Upper lobe of right lung (tissue), 1 donor: ENCODE results near the gene ZNF688. TPM values are rescaled to one million over a fixed set of nuclear protein-coding genes. Genes with fewer than 3 reads are reported as not detected.

Source experiments
- ATAC-seq: fragments of 200-7000 bp; cut with Tn5 transposase; one replicate; pipeline ENCODE4 v1.9.1; 2020; ENCODE audit warnings: mild to moderate bottlenecking, moderate library complexity
- DNase-seq: peaks from one replicate; pipeline ENCODE4 v3.0.0-alpha.2; 2020
- H3K27ac ChIP-seq: fragments of 200-600 bp; one replicate; pipeline ENCODE4 v1.8.0; 2022
- H3K27me3 ChIP-seq: fragments of 200-600 bp; one replicate; pipeline ENCODE4 v1.8.0; 2022; ENCODE audit warnings: mild to moderate bottlenecking
- H3K36me3 ChIP-seq: fragments of 200-600 bp; one replicate; pipeline ENCODE4 v1.8.0; 2022
- H3K4me1 ChIP-seq: fragments of 200-600 bp; one replicate; pipeline ENCODE4 v1.8.0; 2022
- H3K4me3 ChIP-seq: fragments of 200-600 bp; one replicate; pipeline ENCODE4 v1.8.0; 2022; ENCODE audit warnings: mild to moderate bottlenecking
- H3K9me3 ChIP-seq: fragments of 200-600 bp; one replicate; pipeline ENCODE4 v1.8.0; 2022
- intact Hi-C: fragments of 100-400 bp; cut with DNase I; formaldehyde crosslinking; loops from one replicate; pipeline ENCODE4 v1.11.0; 2022
- total RNA-seq: library from RNA; stranded (reverse); fragmentation: NEBNext Ultra II Directional; extraction: Animal tissue kit (Norgen Biotek cat#: 25700); gene quantifications from one replicate; pipeline ENCODE4 v1.2.1, GENCODE V29; 2021
- TF ChIP-seq, protein P1 (sequence below): fragments of 200-600 bp; IDR thresholded peaks from one replicate; pipeline ENCODE4 v1.8.0; 2022; ENCODE audit warnings: antibody characterized with exemption
- donor health status: DM: no; HTN: yes; CAD: no; lungs with severe emphysema.

ZNF688 gene
- total RNA-seq, 1 donor from 2014 or later, result 13.1 TPM

DNA sequence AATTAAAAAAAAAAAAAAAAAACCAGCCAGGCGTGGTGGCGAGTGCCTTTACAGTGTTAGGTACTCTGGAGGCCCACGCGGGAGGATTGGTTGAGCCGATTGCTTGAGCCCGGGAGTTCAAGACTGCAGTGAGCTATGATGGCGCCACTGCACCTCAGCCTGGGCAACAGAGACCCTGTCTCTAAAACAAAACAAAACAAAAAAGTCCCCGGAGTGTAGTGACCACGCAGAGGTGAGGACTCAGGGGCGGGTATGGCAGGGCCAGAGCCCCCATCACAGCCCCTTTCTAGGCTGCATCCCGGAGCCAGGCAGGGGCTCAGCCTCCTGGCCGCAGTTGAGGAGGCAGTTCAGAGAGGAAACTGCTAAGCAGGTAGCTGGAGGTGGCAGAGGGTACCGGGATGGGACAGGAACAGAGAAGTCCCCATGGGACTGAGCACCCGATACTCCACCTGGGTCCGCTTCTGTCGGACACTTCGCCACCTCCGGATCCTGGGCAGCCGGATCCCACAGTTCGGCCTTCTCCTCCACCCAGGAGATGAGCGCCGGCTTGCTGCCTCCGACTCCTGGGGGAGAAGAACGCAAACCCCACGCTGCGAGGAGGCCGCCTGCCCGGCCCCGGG lies 37.7 kb downstream of the ZNF688 start:
- peak; percentile 4 for ATAC-seq
- no peak for DNase-seq

DNA sequence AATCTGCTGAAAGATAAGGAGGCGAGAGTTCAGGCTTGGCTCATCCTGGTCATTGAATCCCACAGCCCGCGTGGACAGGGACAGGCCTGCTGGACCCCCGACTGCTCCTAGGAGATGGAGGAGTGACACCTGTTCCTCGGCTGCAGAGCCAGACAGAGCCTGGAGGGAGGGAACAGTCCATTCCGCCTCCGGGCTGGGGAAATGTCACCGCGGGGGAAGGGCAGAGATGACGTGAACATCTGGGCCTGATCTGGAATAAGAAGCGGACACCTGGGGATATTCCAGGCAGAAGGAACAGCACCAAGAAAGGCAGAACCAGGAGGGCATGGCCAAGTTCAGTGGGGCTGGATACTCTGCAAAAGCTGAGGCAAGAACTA lies 38.4 kb downstream of the ZNF688 start:
- peak; percentile 63 for DNase-seq
- H3K4me3 ChIP-seq, result no peak overlapping the region
- H3K9me3 ChIP-seq, result no peaks in the 10 kb centered on the region
- no peak for ATAC-seq
- H3K27ac ChIP-seq, result no peak overlapping the region
- TF ChIP-seq, protein P1, sequence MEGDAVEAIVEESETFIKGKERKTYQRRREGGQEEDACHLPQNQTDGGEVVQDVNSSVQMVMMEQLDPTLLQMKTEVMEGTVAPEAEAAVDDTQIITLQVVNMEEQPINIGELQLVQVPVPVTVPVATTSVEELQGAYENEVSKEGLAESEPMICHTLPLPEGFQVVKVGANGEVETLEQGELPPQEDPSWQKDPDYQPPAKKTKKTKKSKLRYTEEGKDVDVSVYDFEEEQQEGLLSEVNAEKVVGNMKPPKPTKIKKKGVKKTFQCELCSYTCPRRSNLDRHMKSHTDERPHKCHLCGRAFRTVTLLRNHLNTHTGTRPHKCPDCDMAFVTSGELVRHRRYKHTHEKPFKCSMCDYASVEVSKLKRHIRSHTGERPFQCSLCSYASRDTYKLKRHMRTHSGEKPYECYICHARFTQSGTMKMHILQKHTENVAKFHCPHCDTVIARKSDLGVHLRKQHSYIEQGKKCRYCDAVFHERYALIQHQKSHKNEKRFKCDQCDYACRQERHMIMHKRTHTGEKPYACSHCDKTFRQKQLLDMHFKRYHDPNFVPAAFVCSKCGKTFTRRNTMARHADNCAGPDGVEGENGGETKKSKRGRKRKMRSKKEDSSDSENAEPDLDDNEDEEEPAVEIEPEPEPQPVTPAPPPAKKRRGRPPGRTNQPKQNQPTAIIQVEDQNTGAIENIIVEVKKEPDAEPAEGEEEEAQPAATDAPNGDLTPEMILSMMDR, result no peak
- H3K27me3 ChIP-seq, result no peaks in the 10 kb centered on the region
- H3K4me1 ChIP-seq, result peaks cover 23% of the 10 kb centered on the region
- intact Hi-C loops, result no loop called here
- peaks cover 18% of the 10 kb centered on the region for H3K36me3 ChIP-seq

More for the DNA sequence above, 37.7 kb downstream of the ZNF688 start:
- Histone ChIP-seq H3K9me3 (no peaks in the 10 kb centered on the region), H3K4me1 (peaks cover 20% of the 10 kb centered on the region), H3K27me3 (no peaks in the 10 kb centered on the region), H3K36me3 (peaks cover 18% of the 10 kb centered on the region), H3K27ac (peak overlapping the region; percentile 97), H3K4me3 (peak overlapping the region; percentile 85)
- intact Hi-C loops, result no loop called here
- TF ChIP-seq, protein P1, result no peak

DNA sequence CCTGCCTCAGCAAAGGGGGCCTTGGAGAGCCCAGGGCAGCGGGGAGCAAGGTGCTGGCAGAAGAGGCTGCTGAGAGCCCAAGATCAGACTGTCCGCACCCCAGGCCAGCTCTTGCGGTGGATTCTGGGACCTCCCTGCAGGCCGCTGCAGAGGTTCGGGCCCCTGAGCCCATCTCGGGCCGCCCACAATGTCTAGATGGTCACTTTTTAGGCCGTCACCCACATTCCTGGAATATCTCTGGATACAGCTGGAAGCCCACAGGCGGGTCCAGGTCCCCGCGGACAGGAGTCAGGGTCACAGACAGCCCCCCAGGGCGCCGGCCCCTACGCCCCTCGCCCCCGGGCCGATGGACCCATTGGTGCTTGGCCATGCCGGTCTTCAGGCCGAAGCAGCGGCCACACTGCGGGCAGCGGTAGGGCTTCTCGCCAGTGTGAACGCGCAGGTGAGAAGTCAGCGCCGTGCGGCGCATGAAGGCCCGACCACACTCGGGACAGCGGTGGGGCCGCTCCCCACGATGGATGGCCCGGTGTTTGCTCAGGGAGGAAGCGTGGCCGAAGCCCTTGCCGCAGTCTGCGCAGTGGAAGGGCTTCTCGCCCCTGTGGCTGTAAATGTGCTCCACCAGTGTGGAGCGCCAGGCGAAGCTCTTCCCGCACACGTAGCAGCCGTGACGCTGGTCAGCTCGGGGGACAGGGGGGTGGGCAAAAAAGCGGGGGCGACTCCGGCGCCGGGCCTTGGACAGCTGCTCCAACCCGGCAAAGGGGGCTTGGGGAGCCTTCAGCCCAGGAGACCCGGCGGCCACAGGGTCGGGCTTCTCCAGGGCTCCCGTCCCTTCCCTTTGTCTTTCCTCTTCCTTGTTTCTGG lies 39.0 kb downstream of the ZNF688 start:
- H3K36me3 ChIP-seq, result peaks cover 18% of the 10 kb centered on the region
- peaks cover 29% of the 10 kb centered on the region for H3K4me1 ChIP-seq
- H3K27me3 ChIP-seq, result no peaks in the 10 kb centered on the region
- intact Hi-C loops, result no loop called here
- H3K27ac ChIP-seq, result no peak overlapping the region
- H3K9me3 ChIP-seq, result no peaks in the 10 kb centered on the region
- no peak overlapping the region for H3K4me3 ChIP-seq
- ATAC-seq (no peak), DNase-seq (no peak)
- TF ChIP-seq, protein P1, result no peak

DNA sequence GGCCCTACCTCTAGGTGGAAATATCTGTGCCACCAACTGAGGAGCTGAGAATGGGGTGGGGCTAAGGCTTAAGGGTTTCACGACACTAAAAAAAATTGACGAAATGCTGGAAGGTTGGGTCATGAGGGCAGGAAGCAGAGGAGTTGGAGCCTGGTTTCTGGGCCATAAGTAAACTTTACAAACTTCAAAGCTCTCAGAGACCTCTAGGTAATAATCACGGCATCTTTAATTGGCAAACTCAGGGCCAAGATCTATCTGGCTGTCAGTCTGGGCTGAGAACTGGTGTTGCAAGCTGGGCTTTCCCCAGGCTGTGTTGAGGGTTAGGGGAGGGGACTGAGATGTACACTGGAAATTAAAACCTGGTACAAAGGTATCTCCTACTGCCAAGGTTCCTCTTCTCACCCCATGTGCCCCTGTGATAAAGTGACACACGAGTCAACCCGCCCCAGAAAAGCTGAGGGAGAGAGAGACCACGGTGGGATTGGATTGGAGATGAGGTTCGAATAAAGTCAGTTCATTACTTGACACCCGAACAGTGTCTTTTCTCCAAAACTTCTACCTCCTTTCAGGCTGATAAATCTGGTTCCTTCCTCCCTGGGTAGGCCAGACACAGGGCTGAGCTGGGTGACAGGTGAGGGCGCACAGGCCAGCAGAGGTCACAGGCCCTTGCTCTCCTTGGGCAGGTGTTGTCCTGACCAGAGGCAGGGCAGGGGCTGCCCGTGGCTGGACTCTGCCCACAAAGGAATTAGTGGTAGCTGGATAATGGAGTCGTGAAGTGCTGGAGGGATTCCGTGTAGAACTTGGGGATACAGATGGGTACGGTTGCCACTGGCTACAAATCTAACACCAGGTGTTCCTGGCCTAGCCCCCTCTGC lies 41.1 kb downstream of the ZNF688 start:
- H3K4me3 ChIP-seq, result no peak overlapping the region
- H3K36me3 ChIP-seq, result peaks cover 18% of the 10 kb centered on the region
- intact Hi-C loops, result no loop called here
- H3K27me3 ChIP-seq, result no peaks in the 10 kb centered on the region
- DNase-seq, result no peak
- H3K27ac ChIP-seq, result peak overlapping the region; percentile 24
- H3K4me1 ChIP-seq, result peaks cover 28% of the 10 kb centered on the region
- ATAC-seq, result no peak
- no peaks in the 10 kb centered on the region for H3K9me3 ChIP-seq
- TF ChIP-seq, protein P1, result no peak

DNA sequence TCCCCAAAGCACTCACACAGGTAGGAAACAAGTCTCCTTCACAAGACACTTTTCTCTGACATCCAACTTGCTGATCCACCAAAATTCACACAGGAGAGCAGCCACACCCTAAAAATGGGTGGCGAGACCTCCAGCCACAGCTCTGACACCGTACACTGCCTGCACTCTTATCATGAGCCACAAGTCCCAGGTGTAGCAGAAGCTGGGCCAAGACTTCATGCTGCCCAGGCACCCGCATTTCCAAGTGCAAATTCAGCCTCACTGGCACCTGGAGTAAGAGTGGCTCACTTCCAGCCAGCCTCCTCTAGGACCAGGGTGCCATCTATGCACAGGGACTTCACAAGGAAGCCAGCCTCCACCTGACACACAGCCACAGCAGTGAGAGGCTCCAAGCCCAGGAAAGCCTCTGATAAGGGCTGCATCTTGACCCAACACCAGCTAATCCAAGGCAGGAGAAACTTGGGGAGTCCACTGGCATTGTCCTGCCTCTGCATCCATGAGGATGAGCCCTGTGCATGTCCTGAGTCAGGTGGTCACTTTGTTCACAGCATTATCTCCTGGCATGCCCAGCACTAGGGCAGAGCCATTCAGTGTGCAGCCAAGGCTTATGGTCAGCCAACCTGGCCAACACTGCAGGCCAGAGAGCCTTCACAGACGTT lies 42.6 kb downstream of the ZNF688 start:
- DNase-seq (no peak), ATAC-seq (no peak)
- intact Hi-C loops, result no loop called here
- TF ChIP-seq, protein P1, result no peak
- Histone ChIP-seq H3K36me3 (peaks cover 18% of the 10 kb centered on the region), H3K9me3 (no peaks in the 10 kb centered on the region), H3K27ac (peak overlapping the region; percentile 99), H3K4me3 (no peak overlapping the region), H3K27me3 (no peaks in the 10 kb centered on the region), H3K4me1 (peaks cover 28% of the 10 kb centered on the region)
